Measurements from ENCODE around the gene TLX3.
"Not testable (repeated sequence)": the region's sequence is repeated elsewhere in the genome, so short reads cannot be mapped to it uniquely, and the experiment has no call there.

TLX3 gene

GRCh38 chr5:171323806-171324632, 15.0 kb downstream of the TLX3 start:
- DNase-seq, result no peak

- no peak for DNase-seq
These were observed 21.0 kb downstream of the TLX3 start for GRCh38 chr5:171330021-171330420.

GRCh38 chr5:171335616-171336015, 26.6 kb downstream of the TLX3 start:
- no peak for DNase-seq

- DNase-seq, result peak in 9 of 14 donors; percentile 4 to 90 (median 19)
These were observed 27.6 kb downstream of the TLX3 start for GRCh38 chr5:171336521-171337209.

- peak in 1 of 14 donors; percentile 71 for DNase-seq
These were observed 28.1 kb downstream of the TLX3 start for GRCh38 chr5:171337210-171337569.

GRCh38 chr5:171340042-171340441, 31.0 kb downstream of the TLX3 start:
- DNase-seq, result no peak

GRCh38 chr5:171340491-171340890, 31.4 kb downstream of the TLX3 start:
- DNase-seq, result no peak

GRCh38 chr5:171342362-171343111, 33.5 kb downstream of the TLX3 start:
- peak in 5 of 14 donors; percentile 1 to 29 (median 2) for DNase-seq

- no peak for DNase-seq
These were observed 36.0 kb downstream of the TLX3 start for GRCh38 chr5:171344936-171345608.

- DNase-seq, result no peak
These were observed 42.6 kb downstream of the TLX3 start for GRCh38 chr5:171351536-171352073.

GRCh38 chr5:171355302-171355724, 46.3 kb downstream of the TLX3 start:
- DNase-seq, result no peak

- DNase-seq, result no peak
These were observed 48.8 kb downstream of the TLX3 start for GRCh38 chr5:171357843-171358242.

GRCh38 chr5:171361151-171361550, 52.1 kb downstream of the TLX3 start:
- DNase-seq, result not testable (repeated sequence)

Data from C1 segment of cervical spinal cord (tissue), 14 donors.